GM19099 (cell line): ENCODE data around the gene TMEM164.

ENCODE experiments used
- POLR2A ChIP-seq: IDR thresholded peaks from 3 replicates; pipeline ENCODE4 v1.6.1; 2011; ENCODE audit warnings: low read depth; ENCODE audit not compliant: insufficient read length; ENCODE audit errors: extremely low read depth

The TMEM164 gene

DNA sequence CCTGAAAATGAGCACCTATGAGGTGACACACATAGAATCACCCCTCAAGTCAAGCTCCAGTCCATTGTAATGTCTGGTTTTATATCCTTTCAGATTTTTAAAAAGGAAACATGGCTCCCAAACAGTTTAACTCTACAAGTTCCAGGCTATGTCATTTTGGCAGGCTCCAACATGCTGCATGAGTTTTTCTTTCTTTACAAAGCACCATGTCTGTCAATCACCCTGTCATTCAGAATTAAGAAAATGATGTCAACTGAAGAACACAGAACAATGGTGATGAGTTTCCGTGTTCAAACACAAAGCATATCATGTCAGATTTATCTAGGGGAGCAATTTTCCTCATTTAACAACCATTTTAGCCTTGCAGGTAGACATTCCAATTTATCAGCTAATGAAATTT, 208.4 kb downstream of the TMEM164 start:
- no peak for TF ChIP-seq POLR2A

DNA sequence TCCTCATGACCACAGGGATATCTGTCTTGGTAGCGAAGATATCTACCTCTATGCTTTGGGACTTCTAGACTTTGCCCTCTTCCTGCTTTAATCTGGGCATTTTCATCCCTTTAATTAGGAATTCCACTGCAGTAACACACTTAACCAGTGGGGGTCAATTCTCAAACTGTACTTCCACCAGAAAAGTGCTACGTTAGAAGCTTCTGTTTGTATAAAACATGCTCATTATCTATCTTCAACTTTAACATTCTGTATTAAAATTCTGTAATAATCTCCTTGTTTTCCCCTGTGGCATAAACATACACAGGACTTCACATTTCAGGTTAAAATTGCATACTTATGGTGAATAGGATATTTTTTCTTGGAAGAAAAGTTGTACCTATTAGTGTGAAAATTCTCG, 209.4 kb downstream of the TMEM164 start:
- no peak for TF ChIP-seq POLR2A

DNA sequence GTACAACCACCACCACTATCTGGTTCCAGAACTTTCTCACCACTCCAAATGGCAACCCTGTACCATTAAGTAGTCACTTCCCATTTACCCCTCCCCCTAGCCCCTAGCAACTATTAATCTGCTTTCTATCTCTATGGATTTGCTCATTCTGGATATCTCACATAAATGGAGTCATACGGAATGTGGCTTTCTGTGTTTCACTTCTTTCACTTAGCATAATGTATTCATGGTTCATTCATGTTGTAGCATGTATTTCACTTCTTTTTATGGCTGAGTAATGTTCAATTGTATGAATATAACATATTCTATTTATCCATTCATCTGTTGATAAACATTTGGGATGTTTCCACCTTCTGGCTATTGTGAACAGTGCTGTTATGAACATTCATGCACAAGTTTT, 210.3 kb downstream of the TMEM164 start:
- no peak for TF ChIP-seq POLR2A

DNA sequence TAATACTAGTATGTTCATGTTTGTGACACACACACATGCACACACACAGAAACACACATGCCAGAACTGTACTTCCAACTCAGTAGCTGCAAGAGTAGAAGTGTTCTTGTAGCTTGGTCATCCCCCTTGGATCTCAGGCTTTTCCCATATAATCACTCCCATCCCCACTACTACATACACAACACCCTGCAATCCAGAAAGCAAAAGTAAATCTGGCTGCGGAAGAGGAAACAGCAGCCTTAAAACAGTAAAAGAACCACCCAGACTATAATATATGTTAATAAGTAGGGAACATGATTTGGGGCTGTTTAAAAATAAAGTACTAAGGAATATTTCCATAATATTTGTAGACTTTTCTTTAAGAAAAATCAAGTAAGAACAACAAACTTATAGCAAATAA, 211.8 kb downstream of the TMEM164 start:
- TF ChIP-seq POLR2A, result no peak

DNA sequence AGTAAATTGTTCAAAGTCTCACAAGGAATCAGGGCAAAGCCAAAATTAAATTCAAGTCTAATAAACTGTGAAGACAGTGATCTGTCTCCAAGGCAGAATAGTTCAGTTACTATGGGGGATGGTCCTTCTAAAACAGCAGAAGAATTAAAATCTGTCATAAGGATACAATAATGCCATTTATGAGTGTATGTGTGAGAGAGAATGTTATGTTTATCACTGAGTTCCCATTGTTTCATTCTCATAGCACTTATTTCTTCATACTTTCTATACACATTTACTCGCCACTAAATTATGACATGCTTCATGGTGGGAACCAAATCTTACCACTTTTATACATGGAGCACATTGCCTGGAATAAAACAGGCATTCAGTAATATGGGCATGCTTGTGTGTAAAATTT, 212.5 kb downstream of the TMEM164 start:
- no peak for TF ChIP-seq POLR2A

DNA sequence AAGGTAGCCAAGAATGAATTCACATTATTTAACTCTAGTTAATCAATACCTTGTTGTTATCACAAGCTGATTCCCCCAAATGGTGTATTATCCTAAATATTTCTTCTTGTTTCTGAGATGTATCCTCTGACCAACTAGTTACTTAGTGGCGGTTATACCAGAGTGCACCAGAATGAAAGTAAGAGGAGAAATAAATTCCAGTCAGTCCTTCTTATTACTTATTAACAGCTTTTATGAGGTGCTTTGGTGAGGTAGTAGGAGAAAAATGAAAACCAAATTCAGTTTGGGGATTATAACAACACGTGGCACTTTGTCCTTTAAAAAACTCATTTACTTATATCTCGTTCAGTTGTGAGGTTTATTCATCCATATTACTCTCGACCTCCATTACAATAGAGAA, 213.1 kb downstream of the TMEM164 start:
- TF ChIP-seq POLR2A, result no peak

DNA sequence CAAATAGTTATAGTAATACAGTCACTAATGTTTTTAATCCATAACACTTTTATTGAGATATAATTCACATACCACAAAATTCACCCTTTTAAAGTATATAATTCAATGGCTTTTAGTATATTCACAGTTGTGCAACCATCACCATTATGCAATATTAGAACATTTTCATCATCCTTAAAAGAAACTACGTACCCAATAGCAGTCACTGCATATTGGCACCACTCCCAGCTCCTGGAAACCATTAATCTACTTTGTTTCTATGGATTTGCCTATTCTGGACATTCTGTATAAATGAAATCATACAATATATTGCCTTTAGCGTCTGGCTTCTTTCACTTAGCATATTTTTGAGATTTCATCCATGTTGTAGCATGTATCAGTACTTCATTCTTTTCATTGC, 215.7 kb downstream of the TMEM164 start:
- TF ChIP-seq POLR2A, result no peak

DNA sequence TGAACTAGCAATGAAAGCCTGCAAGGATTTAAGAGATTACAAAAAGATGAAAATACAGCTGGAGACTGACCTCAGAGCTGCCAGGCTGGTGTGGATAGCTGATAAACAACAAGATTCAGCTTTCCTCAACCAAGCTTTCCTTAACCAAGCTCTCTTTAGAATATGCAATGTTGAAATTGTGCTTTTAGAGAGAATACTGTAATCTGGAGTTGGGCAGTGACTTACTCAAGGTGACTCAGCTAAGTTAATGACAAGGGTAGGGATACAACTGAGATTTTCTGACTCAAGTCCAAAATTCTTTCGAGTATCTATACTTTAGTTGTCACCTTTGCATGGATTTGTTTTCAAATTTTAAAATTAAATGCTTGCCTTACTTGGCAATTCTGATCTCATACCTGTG, 217.0 kb downstream of the TMEM164 start:
- no peak for TF ChIP-seq POLR2A

DNA sequence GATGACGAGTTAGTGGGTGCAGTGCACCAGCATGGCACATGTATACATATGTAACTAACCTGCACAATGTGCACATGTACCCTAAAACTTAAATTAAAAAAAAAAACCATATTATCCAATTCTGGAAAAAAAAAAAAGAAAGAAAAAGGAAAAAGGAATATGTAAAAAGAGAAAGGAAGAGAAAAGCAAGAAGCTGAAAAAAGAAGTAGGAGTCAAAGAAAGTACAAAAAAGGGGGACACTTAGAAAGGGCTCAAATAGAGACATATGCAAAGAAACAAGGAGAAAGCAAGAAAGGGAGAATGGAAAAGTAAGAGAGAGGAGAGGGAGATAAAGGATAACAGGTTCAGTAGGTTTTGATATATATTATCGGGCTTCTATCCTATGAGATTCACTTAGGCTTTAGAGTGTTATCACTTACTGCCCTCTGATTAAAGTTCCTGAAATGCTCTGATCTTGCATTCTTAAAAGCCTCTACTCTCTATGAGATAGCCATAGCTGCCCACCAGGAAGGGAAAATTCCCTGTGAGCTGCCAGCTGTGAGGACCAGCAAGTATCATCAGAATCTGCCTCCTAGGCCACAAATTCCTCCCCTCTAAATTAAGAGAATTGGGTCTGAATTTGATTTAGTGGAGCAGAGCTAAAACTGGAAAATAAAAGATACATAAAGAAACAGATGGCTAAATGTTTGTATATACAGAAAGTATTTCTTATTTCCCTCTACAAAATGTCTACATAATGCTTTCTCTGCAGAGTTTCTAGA, 219.8 kb downstream of the TMEM164 start:
- TF ChIP-seq POLR2A, result no peak

DNA sequence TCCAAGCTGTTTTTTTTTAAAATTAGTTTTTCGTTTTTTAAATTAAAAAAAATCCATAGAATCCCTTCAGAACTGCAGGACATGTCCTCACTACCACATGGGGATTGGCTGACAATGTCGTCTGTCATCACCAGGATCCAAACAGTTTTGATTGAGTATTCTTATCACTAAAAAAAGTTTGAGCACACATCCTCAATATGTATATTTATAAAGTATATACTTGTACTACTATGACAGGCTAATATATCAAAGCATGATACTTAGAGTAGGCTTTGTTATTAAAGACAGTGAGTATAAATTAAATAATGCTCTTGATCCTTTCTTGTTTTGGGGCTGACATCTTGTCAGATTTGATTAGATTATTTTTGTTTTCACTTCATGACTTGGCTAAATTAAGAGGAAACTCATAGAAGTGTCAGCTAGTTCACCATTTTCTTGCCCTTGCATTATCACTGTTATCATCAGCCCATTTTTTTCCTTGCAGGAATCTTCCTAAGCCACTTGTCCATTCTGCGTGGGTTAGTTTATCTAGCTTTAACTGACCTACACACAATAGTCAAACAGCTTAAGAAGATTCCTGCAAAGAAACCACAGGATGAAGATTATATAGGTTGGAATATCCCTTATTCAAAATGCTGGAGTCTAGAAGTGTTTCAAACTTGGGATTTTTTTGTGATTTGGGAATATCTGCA, 222.2 kb downstream of the TMEM164 start:
- no peak for TF ChIP-seq POLR2A

DNA sequence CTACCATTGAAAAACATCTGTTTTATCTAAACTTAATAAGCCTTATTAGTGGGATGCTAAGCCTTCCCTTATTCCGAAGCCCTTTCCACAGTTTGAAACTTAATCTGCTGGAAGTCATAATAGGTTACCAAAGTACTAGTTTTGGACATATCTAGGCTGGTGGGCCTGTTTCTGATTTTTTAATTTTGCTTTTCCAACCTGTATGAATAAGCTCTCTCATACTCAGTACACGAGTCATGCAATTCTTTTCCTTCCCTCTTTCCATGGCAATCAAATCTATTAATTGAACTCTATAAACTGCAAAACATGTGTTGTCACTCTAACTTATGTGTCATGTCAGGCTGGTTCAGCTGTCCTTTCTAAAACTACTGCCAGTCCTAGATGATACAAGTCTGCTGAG, 224.0 kb downstream of the TMEM164 start:
- TF ChIP-seq POLR2A, result no peak
